GM19328 (cell line): ENCODE results near the gene FLT4.
"Not testable (repeated sequence)": the region's sequence is repeated elsewhere in the genome, so short reads cannot be mapped to it uniquely, and the experiment has no call there.

Experiments
- ATAC-seq: cut with Tn5 transposase; IDR thresholded peaks from one replicate; pipeline ENCODE4 v1.9.1; 2021; ENCODE audit warnings: mild to moderate bottlenecking, moderate library complexity; ENCODE audit not compliant: unreplicated experiment

The FLT4 gene

GRCh38 chr5:180649297-180650039, at the start of gene FLT4:
FLT4 (minus strand) TSS chr5:180649600; CDS start chr5:180649545, 55 bp downstream.
- ATAC-seq, result no peak

DNA sequence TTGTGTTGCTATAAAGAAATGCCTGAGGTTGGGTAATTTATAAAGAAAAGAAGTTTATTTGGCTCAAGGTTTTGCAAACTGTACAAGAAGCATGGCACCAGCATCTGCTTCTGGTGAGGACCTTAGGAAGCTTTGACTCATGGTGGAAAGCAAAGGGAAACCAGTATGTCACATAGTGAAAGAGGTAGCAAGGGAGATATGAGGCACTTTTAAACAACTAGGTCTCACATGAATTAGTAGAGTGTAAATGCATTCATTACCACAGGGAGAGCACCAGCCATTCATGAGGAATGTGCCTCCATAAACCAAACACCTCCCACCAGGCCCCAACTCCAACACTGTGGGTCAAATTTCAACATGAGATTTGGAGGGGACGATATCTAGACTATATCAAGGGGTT, 49.6 kb upstream of the FLT4 start:
- ATAC-seq, result no peak

GRCh38 chr5:180696116-180696515, 46.7 kb upstream of the FLT4 start:
- no peak for ATAC-seq

- no peak for ATAC-seq
Observed at GRCh38 chr5:180692429-180692828, 43.0 kb upstream of the FLT4 start.

- ATAC-seq, result no peak
Observed at GRCh38 chr5:180691046-180691445, 41.6 kb upstream of the FLT4 start.

- no peak for ATAC-seq
Observed at GRCh38 chr5:180690562-180690961, 41.2 kb upstream of the FLT4 start.

GRCh38 chr5:180689775-180690174, 40.4 kb upstream of the FLT4 start:
- no peak for ATAC-seq

GRCh38 chr5:180689071-180689694, 39.8 kb upstream of the FLT4 start:
- no peak for ATAC-seq

DNA sequence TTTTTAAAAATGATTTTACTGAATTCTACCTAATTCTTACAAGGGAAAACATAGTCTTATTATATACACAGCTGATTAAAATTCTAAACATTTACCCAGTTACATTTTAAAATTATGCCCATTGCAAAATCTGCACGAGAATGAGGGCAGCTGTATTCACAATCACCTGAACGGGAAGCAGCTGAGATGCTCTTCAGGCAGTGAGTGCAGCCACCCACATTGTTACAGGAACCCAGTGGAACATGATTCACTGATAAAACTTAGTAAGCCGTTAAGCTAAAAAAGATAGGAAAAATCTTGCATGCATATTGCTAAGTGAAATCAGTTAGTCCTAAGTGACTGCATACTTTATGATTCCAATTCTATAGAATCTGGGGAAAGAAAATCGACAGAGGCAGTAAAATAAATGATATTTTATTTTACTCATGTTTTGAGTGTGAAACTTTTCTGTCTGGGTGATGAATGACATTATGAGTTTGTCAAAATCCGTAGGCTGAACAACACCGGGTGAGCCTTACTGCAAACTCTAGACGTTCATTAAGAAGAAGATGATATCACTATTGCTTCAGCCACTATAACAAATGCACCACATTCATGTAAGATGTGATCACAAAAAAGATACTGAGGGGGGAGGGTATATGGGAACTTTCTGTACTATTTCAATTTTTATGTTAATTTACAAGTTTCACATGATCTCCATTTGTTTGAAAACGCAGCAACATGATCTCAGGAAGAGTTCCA, 39.1 kb upstream of the FLT4 start:
- no peak for ATAC-seq

- ATAC-seq, result not testable (repeated sequence)
Observed at GRCh38 chr5:180686799-180687198, 37.4 kb upstream of the FLT4 start.

GRCh38 chr5:180684623-180685161, 35.3 kb upstream of the FLT4 start:
- ATAC-seq, result no peak

GRCh38 chr5:180683220-180683922, 34.0 kb upstream of the FLT4 start:
- ATAC-seq, result no peak

DNA sequence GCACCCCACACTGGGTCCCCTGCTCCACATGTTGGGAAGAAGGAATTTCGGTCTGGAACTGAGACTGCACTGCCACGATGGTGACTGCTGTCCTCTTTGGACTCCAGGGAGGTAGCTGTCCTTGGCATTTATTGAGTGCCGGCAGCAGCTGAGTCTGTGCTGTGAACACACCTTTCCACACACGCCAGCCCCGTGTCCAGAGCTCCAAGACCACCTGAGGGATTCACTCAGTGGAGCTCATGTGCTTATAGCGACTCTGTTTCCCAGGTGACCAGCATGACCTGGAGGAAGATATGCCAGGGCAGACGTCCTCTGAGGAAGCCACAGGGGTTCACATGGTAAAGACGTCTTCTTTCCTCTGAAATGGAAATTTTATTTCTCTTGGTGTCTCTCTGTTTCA, 33.2 kb upstream of the FLT4 start:
- ATAC-seq, result no peak

DNA sequence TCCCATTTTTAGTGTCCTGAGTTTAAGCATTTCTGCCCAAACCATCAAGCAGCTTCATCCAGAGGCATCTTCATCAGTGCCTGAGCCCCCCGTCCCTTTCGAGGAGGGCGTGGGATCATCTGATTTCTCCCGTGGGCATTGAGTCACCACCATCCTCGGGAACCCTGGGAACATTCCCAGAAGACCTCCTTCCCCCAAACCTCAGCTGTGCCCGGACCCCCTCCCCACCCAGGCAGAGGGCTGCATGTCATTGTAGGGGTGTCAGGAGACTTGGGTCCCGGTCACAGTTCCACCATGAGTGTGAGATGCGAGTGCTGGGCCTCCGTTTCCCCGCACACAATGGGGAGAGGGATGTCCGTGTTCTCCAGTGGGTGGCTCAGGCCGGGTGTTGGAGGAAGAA, 32.6 kb upstream of the FLT4 start:
- not testable (repeated sequence) for ATAC-seq

DNA sequence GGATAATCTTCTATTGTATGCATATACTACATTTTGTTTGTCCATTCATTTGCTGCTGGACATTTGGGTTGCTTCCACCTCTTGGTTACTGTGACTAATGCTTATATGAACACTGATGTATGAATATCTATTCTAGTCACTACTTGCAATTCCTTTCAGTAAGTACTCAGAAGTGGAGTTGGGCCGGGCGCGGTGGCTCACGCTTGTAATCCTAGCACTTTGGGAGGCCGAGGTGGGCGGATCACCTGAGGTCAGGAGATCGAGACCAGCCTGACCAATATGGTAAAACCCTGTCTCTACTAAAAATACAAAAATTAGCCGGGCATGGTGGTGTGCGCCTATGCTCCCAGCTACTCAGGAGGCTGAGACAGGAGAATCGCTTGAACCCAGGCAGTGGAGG, 28.9 kb upstream of the FLT4 start:
- not testable (repeated sequence) for ATAC-seq

DNA sequence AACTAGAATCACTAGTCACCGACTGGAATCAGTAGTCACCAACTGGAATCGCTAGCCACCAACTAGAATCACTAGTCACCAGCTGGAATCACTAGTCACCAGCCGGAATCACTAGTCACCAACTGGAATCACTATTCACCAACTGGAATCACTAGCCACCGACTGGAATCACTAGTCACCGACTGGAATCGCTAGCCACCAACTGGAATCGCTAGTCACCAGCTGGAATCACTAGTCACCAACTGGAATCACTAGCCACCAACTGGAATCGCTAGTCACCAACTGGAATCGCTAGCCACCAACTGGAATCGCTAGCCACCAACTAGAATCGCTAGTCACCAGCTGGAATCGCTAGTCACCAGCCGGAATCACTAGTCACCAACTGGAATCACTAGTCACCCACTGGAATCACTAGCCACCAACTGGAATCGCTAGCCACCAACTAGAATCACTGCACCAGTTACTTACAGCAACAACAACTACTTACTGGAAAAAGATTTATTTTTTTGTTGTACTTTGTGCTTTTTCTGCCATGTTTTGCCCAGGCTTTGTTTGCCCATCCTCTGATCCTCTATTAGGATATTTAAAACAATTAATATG, 25.7 kb upstream of the FLT4 start:
- ATAC-seq, result no peak

DNA sequence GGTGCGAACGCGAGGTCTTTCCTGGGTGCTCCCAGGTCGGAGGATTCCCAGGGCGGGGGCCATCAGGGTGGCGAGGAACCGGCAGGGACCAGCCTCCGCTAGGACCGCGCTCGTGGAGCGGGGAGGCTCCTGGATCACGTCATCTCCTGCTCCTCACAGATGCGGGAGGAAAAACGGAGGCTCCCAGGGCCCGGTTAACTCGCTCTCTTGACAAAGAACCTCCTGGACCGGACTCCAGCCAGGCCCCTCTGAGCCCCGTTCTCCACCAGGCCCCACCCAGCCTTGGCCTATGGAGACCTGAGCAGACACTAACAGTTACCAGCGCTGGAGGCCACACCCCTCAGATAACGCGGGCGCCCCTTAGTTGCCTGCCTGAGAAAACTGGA, 24.7 kb upstream of the FLT4 start:
- ATAC-seq, result not testable (repeated sequence)

GRCh38 chr5:180673371-180674089, 24.1 kb upstream of the FLT4 start:
- ATAC-seq, result no peak

GRCh38 chr5:180671958-180672524, 22.6 kb upstream of the FLT4 start:
- not testable (repeated sequence) for ATAC-seq
